Thoracic aorta (tissue), 2 donors: ENCODE results near the gene PPA1. TPM values are rescaled to one million over a fixed set of nuclear protein-coding genes. Genes with fewer than 3 reads are reported as not detected.

ENCODE experiments used
- ATAC-seq: fragments of 150-250 bp; one replicate; pipeline ENCODE4 v1.8.0; 2017; ENCODE audit warnings: low read depth; ENCODE audit not compliant: insufficient number of reproducible peaks, low FRiP score
- DNase-seq: peaks from one replicate; pipeline ENCODE4 v3.0.0-alpha.2; 2020; ENCODE audit warnings: low spot score
- H3K27ac ChIP-seq, 2 donors: fragments of 200-600 bp; sonication (generic); 1 replicate in 1 of 2; 2 replicates in 1 of 2; pipeline ENCODE4 v1.5.1; 2016; ENCODE audit warnings: mild to moderate bottlenecking in 2 of 2, moderate library complexity in 2 of 2
- H3K27me3 ChIP-seq: fragments of 200-600 bp; sonication (generic); replicated peaks from 2 replicates; pipeline ENCODE4 v1.6.0; 2016; ENCODE audit warnings: mild to moderate bottlenecking; ENCODE audit not compliant: insufficient read depth
- H3K36me3 ChIP-seq: fragments of 200-600 bp; sonication (generic); one replicate; pipeline ENCODE4 v1.5.1; 2016
- H3K4me1 ChIP-seq, 2 donors: fragments of 200-600 bp; sonication (generic); 1 replicate in 1 of 2; 2 replicates in 1 of 2; pipeline versions ENCODE4 v1.5.1 to v1.6.0; 2016; ENCODE audit warnings: low read depth in 2 of 2, mild to moderate bottlenecking in 1 of 2; ENCODE audit not compliant: control insufficient read depth in 1 of 2
- H3K4me3 ChIP-seq: fragments of 200-600 bp; sonication (generic); 2 replicates; pipeline ENCODE4 v1.5.1; 2016; ENCODE audit warnings: mild to moderate bottlenecking
- H3K9me3 ChIP-seq: fragments of 200-600 bp; sonication (generic); 2 replicates; pipeline ENCODE4 v1.5.1; 2016
- CTCF ChIP-seq: fragments of 200-600 bp; sonication (generic); IDR thresholded peaks from one replicate; pipeline ENCODE4 v1.5.1; 2019; ENCODE audit warnings: antibody characterized with exemption
- total RNA-seq, 2 donors: library from RNA; depleted of rRNA; stranded (reverse); fragments of >200 nt; gene quantifications; one replicate each; pipeline versions ENCODE4 v1.1.0 to v1.2.3, GENCODE V29; 2016

Gene PPA1
- total RNA-seq, 2 donors from 2014 or later: 55.9 to 76.1 TPM

- H3K4me3 ChIP-seq: no peak overlapping the region
- no peaks in the 10 kb centered on the region for H3K9me3 ChIP-seq
- no peaks in the 10 kb centered on the region for H3K27me3 ChIP-seq
- peaks cover 3% of the 10 kb centered on the region for H3K36me3 ChIP-seq
- no peak for TF ChIP-seq CTCF
- DNase-seq: no peak
- H3K4me1 ChIP-seq: peaks cover 0 to 7% of the 10 kb centered on the region in 2 donors
- no peak overlapping the region for H3K27ac ChIP-seq
- ATAC-seq: no peak
Measured at GRCh38 chr10:70221030-70221429, 12.2 kb downstream of the PPA1 start.

- ATAC-seq: no peak
Measured at GRCh38 chr10:70212879-70213278, 20.4 kb downstream of the PPA1 start.

GRCh38 chr10:70212277-70212676 is 21.0 kb downstream of the PPA1 start:
- Histone ChIP-seq H3K4me1 (no peaks in the 10 kb centered on the region), H3K36me3 (peaks cover 22% of the 10 kb centered on the region), H3K27me3 (no peaks in the 10 kb centered on the region), H3K9me3 (no peaks in the 10 kb centered on the region), H3K4me3 (no peak overlapping the region), H3K27ac (no peak overlapping the region)
- no peak for TF ChIP-seq CTCF
- ATAC-seq (no peak), DNase-seq (no peak)

More at GRCh38 chr10:70212879-70213278, 20.4 kb downstream of the PPA1 start:
- no peaks in the 10 kb centered on the region for H3K4me1 ChIP-seq
- no peak for TF ChIP-seq CTCF
- H3K9me3 ChIP-seq: no peaks in the 10 kb centered on the region
- peaks cover 22% of the 10 kb centered on the region for H3K36me3 ChIP-seq
- DNase-seq: no peak
- H3K27ac ChIP-seq: no peak overlapping the region
- no peaks in the 10 kb centered on the region for H3K27me3 ChIP-seq
- no peak overlapping the region for H3K4me3 ChIP-seq

GRCh38 chr10:70206762-70207161 is 26.5 kb downstream of the PPA1 start:
- H3K4me3 ChIP-seq: no peak overlapping the region
- no peak for DNase-seq
- H3K9me3 ChIP-seq: no peaks in the 10 kb centered on the region
- H3K4me1 ChIP-seq: no peaks in the 10 kb centered on the region
- no peak overlapping the region for H3K27ac ChIP-seq
- H3K27me3 ChIP-seq: no peaks in the 10 kb centered on the region
- no peak for TF ChIP-seq CTCF
- no peak for ATAC-seq
- peaks cover 29% of the 10 kb centered on the region for H3K36me3 ChIP-seq

GRCh38 chr10:70201105-70201504 is 32.1 kb downstream of the PPA1 start:
- no peak for ATAC-seq
- no peaks in the 10 kb centered on the region for H3K27me3 ChIP-seq
- TF ChIP-seq CTCF: no peak
- no peak for DNase-seq
- no peaks in the 10 kb centered on the region for H3K4me1 ChIP-seq
- H3K4me3 ChIP-seq: no peak overlapping the region
- no peaks in the 10 kb centered on the region for H3K9me3 ChIP-seq
- peaks cover 36% of the 10 kb centered on the region for H3K36me3 ChIP-seq
- H3K27ac ChIP-seq: no peak overlapping the region
